ENCODE results near the gene SLC16A8.
"Not testable (repeated sequence)": the region's sequence is repeated elsewhere in the genome, so short reads cannot be mapped to it uniquely, and the experiment has no call there.

- TF ChIP-seq CTCF (IDR thresholded peaks at IDR 0.05); EZH2 (IDR thresholded peaks at IDR 0.05; ENCODE audit: borderline replicate concordance, insufficient read depth, low read depth, low read length, poor library complexity, severe bottlenecking): not testable (repeated sequence)
Measured at GRCh38 chr22:38117556-38117955, 33.6 kb upstream of the SLC16A8 start.
